WTC11 (cell line): ENCODE measurements around the gene FAM20C. TPM values are rescaled to one million over a fixed set of nuclear protein-coding genes. Genes with fewer than 3 reads are reported as not detected.

Experiments used
- ATAC-seq: fragments of 200-7000 bp; cut with Tn5 transposase; 2 replicates; pipeline ENCODE4 v1.10.0; 2021; ENCODE audit warnings: mild to moderate bottlenecking, moderate library complexity
- CTCF ChIA-PET: fragments of 300-600 bp; sonication (Branson Sonifier 250); formaldehyde crosslinking; loops from one replicate; lab custom pipeline; 2021; ENCODE audit warnings: antibody characterized with exemption; lab: Charles Lee
- POLR2A ChIA-PET: fragments of 350-600 bp; sonication (Branson Sonifier 250); formaldehyde crosslinking; loops from one replicate; lab custom pipeline; 2021; ENCODE audit warnings: antibody characterized with exemption; lab: Charles Lee
- DNase-seq: peaks from one replicate; pipeline ENCODE4 v3.0.0; 2021; ENCODE audit warnings: low spot score
- H3K27ac Mint-ChIP-seq: 2 replicates; pipeline ENCODE4 v1.8.0; 2021; ENCODE audit warnings: mixed read lengths
- H3K27me3 Mint-ChIP-seq: 2 replicates; pipeline ENCODE4 v1.8.0; 2021; ENCODE audit warnings: low read depth, mild to moderate bottlenecking, moderate library complexity, mixed read lengths
- H3K36me3 Mint-ChIP-seq: 2 replicates; pipeline ENCODE4 v1.8.0; 2021; ENCODE audit warnings: mixed read lengths
- H3K4me1 Mint-ChIP-seq: 2 replicates; pipeline ENCODE4 v1.8.0; 2022; ENCODE audit warnings: mixed read lengths
- H3K4me3 Mint-ChIP-seq: 2 replicates; pipeline ENCODE4 v1.8.0; 2021; ENCODE audit warnings: mild to moderate bottlenecking, moderate library complexity, mixed read lengths
- H3K9me3 Mint-ChIP-seq: 2 replicates; pipeline ENCODE4 v1.8.0; 2021; ENCODE audit warnings: mixed read lengths
- CBFB ChIP-seq: sonication (generic); formaldehyde crosslinking; IDR thresholded peaks from 2 replicates; pipeline ENCODE4 v1.8.1; 2022; ENCODE audit warnings: mild to moderate bottlenecking, low read depth, missing genetic modification reagents
- CREB1 ChIP-seq: sonication (generic); formaldehyde crosslinking; IDR thresholded peaks from 2 replicates; pipeline ENCODE4 v1.8.0; 2023; ENCODE audit warnings: mild to moderate bottlenecking, missing genetic modification reagents
- CREM ChIP-seq: sonication (generic); formaldehyde crosslinking; IDR thresholded peaks from 2 replicates; pipeline ENCODE4 v1.8.1; 2022; ENCODE audit warnings: mild to moderate bottlenecking, missing genetic modification reagents, moderate library complexity
- NFATC4 ChIP-seq: fragments of 250-450 bp; sonication (Bioruptor Pico); IDR thresholded peaks from 2 replicates; pipeline ENCODE4 v1.9.0; 2021; ENCODE audit warnings: mild to moderate bottlenecking
- NR2C2 ChIP-seq: sonication (generic); formaldehyde crosslinking; IDR thresholded peaks from 2 replicates; pipeline ENCODE4 v1.8.0; 2022; ENCODE audit warnings: mild to moderate bottlenecking, missing genetic modification reagents
- RELA ChIP-seq: sonication (generic); formaldehyde crosslinking; IDR thresholded peaks from 2 replicates; pipeline ENCODE4 v1.8.1; 2022; ENCODE audit warnings: missing genetic modification reagents, mild to moderate bottlenecking, borderline replicate concordance
- SMAD4 ChIP-seq: sonication (generic); formaldehyde crosslinking; IDR thresholded peaks from 2 replicates; pipeline ENCODE4 v1.8.0; 2022; ENCODE audit warnings: mild to moderate bottlenecking, missing genetic modification reagents
- ZNF138 ChIP-seq: sonication (generic); formaldehyde crosslinking; conservative IDR thresholded peaks from 2 replicates; pipeline ENCODE4 v1.8.1; 2022; ENCODE audit warnings: mild to moderate bottlenecking, moderate library complexity, missing genetic modification reagents
- ZNF219 ChIP-seq: sonication (generic); formaldehyde crosslinking; IDR thresholded peaks from 2 replicates; pipeline ENCODE4 v1.8.0; 2023; ENCODE audit warnings: missing genetic modification reagents, mild to moderate bottlenecking, borderline replicate concordance
- ZNF232 ChIP-seq: sonication (generic); formaldehyde crosslinking; IDR thresholded peaks from 2 replicates; pipeline ENCODE4 v1.8.0; 2022; ENCODE audit warnings: mild to moderate bottlenecking, missing genetic modification reagents
- ZNF317 ChIP-seq: sonication (generic); formaldehyde crosslinking; IDR thresholded peaks from 2 replicates; pipeline ENCODE4 v1.8.1; 2023; ENCODE audit warnings: low read depth, mild to moderate bottlenecking, moderate library complexity, missing genetic modification reagents, borderline replicate concordance
- ZNF396 ChIP-seq: fragments of 250-450 bp; sonication (Bioruptor Pico); IDR thresholded peaks from 2 replicates; pipeline ENCODE4 v1.8.0; 2021; ENCODE audit warnings: mild to moderate bottlenecking, moderate library complexity, borderline replicate concordance
- total RNA-seq: library from RNA; stranded (reverse); gene quantifications from 3 replicates; pipeline ENCODE4 v1.2.3, GENCODE V29; 2021
- TF ChIP-seq, protein P1 (sequence below): sonication (generic); formaldehyde crosslinking; IDR thresholded peaks from 2 replicates; pipeline ENCODE4 v1.8.0; 2022; ENCODE audit warnings: mild to moderate bottlenecking, missing genetic modification reagents
- TF ChIP-seq, protein P2 (sequence below): fragments of 250-450 bp; sonication (Bioruptor Pico); conservative IDR thresholded peaks from 2 replicates; pipeline ENCODE4 v1.9.0; 2021; ENCODE audit warnings: mild to moderate bottlenecking
- TF ChIP-seq, protein P3 (sequence below): sonication (generic); formaldehyde crosslinking; IDR thresholded peaks from 2 replicates; pipeline ENCODE4 v1.8.1; 2023; ENCODE audit warnings: mild to moderate bottlenecking, missing genetic modification reagents
- TF ChIP-seq, protein P4 (sequence below): fragments of 250-450 bp; sonication (Bioruptor Pico); IDR thresholded peaks from 2 replicates; pipeline ENCODE4 v1.9.0; 2021; ENCODE audit warnings: moderate library complexity, mild to moderate bottlenecking, inconsistent platforms, borderline replicate concordance
- TF ChIP-seq, protein P5 (sequence below): sonication (generic); formaldehyde crosslinking; IDR thresholded peaks from 2 replicates; pipeline ENCODE4 v1.8.1; 2023; ENCODE audit warnings: mild to moderate bottlenecking, missing genetic modification reagents, borderline replicate concordance
- TF ChIP-seq, protein P6 (sequence below): sonication (generic); formaldehyde crosslinking; conservative IDR thresholded peaks from 2 replicates; pipeline ENCODE4 v1.8.1; 2023; ENCODE audit warnings: mild to moderate bottlenecking, low read depth, missing genetic modification reagents, moderate library complexity

Gene FAM20C
- total RNA-seq, 1 experiment from 2014 or later: 64.9 TPM

- peaks cover 3% of the 10 kb centered on the region for H3K4me1 Mint-ChIP-seq
- no peak overlapping the region; the same call in 1 of the 2 replicates for H3K27ac Mint-ChIP-seq
- CTCF ChIA-PET: interaction anchor here (0.6 to 1.4 kb wide), 6 partner anchors 17 to 1541 kb away, joined by 3 to 6 read pairs (median 3); no protein-coding TSS in a partner anchor
- DNase-seq (no peak), ATAC-seq (peak; percentile 76)
- no peaks in the 10 kb centered on the region for H3K9me3 Mint-ChIP-seq
- no peak overlapping the region for H3K4me3 Mint-ChIP-seq
- TF ChIP-seq CREM (CRISPR knock-in tag) (no peak), NFATC4 (CRISPR knock-in tag) (no peak), ZNF317 (no peak), ZNF219 (CRISPR knock-in tag) (no peak), CREB1 (CRISPR knock-in tag) (no peak), ZNF396 (no peak), ZNF138 (CRISPR knock-in tag) (no peak), ZNF232 (no peak), CBFB (no peak), SMAD4 (CRISPR knock-in tag) (no peak), RELA (CRISPR knock-in tag) (no peak), NR2C2 (no peak)
- TF ChIP-seq, protein P1, sequence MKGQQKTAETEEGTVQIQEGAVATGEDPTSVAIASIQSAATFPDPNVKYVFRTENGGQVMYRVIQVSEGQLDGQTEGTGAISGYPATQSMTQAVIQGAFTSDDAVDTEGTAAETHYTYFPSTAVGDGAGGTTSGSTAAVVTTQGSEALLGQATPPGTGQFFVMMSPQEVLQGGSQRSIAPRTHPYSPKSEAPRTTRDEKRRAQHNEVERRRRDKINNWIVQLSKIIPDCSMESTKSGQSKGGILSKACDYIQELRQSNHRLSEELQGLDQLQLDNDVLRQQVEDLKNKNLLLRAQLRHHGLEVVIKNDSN (CRISPR knock-in tag): no peak
- TF ChIP-seq, protein P2, sequence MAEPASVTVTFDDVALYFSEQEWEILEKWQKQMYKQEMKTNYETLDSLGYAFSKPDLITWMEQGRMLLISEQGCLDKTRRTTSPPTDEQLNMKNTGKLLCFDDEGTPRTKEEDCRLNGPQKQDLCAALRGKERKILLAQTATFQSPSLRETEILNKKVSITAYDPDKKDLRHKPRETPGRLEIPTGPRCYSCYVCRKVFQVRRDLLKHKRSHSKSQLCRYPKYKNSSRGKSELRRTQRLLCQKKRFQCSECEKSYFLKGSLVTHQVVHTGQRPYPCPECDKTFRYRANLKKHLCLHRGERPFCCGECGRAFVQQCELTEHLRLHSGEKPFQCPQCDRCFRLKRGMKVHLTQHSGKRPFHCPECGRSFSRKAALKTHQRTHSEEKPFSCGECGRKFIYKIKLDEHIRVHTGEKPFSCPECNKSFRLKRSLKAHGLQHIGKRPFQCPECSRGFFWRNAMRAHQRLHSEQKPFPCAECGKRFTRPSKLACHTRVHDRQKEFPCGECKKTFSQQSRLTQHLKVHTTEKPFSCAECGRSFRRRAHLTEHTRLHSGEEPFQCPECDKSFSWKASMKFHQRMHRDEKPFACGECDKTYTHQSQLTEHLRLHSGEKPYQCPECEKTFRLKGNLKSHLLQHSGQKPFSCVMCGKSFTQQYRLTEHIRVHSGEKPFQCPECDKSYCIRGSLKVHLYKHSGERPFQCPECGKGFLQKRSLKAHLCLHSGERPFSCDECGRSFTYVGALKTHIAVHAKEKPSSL (CRISPR knock-in tag): no peak
- TF ChIP-seq, protein P3, sequence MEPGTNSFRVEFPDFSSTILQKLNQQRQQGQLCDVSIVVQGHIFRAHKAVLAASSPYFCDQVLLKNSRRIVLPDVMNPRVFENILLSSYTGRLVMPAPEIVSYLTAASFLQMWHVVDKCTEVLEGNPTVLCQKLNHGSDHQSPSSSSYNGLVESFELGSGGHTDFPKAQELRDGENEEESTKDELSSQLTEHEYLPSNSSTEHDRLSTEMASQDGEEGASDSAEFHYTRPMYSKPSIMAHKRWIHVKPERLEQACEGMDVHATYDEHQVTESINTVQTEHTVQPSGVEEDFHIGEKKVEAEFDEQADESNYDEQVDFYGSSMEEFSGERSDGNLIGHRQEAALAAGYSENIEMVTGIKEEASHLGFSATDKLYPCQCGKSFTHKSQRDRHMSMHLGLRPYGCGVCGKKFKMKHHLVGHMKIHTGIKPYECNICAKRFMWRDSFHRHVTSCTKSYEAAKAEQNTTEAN (CRISPR knock-in tag): no peak
- TF ChIP-seq, protein P4, sequence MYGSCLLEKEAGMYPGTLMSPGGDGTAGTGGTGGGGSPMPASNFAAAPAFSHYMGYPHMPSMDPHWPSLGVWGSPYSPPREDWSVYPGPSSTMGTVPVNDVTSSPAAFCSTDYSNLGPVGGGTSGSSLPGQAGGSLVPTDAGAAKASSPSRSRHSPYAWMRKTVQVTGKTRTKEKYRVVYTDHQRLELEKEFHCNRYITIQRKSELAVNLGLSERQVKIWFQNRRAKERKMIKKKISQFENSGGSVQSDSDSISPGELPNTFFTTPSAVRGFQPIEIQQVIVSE (CRISPR knock-in tag): no peak
- TF ChIP-seq, protein P5, sequence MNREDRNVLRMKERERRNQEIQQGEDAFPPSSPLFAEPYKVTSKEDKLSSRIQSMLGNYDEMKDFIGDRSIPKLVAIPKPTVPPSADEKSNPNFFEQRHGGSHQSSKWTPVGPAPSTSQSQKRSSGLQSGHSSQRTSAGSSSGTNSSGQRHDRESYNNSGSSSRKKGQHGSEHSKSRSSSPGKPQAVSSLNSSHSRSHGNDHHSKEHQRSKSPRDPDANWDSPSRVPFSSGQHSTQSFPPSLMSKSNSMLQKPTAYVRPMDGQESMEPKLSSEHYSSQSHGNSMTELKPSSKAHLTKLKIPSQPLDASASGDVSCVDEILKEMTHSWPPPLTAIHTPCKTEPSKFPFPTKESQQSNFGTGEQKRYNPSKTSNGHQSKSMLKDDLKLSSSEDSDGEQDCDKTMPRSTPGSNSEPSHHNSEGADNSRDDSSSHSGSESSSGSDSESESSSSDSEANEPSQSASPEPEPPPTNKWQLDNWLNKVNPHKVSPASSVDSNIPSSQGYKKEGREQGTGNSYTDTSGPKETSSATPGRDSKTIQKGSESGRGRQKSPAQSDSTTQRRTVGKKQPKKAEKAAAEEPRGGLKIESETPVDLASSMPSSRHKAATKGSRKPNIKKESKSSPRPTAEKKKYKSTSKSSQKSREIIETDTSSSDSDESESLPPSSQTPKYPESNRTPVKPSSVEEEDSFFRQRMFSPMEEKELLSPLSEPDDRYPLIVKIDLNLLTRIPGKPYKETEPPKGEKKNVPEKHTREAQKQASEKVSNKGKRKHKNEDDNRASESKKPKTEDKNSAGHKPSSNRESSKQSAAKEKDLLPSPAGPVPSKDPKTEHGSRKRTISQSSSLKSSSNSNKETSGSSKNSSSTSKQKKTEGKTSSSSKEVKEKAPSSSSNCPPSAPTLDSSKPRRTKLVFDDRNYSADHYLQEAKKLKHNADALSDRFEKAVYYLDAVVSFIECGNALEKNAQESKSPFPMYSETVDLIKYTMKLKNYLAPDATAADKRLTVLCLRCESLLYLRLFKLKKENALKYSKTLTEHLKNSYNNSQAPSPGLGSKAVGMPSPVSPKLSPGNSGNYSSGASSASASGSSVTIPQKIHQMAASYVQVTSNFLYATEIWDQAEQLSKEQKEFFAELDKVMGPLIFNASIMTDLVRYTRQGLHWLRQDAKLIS: no peak
- TF ChIP-seq, protein P6, sequence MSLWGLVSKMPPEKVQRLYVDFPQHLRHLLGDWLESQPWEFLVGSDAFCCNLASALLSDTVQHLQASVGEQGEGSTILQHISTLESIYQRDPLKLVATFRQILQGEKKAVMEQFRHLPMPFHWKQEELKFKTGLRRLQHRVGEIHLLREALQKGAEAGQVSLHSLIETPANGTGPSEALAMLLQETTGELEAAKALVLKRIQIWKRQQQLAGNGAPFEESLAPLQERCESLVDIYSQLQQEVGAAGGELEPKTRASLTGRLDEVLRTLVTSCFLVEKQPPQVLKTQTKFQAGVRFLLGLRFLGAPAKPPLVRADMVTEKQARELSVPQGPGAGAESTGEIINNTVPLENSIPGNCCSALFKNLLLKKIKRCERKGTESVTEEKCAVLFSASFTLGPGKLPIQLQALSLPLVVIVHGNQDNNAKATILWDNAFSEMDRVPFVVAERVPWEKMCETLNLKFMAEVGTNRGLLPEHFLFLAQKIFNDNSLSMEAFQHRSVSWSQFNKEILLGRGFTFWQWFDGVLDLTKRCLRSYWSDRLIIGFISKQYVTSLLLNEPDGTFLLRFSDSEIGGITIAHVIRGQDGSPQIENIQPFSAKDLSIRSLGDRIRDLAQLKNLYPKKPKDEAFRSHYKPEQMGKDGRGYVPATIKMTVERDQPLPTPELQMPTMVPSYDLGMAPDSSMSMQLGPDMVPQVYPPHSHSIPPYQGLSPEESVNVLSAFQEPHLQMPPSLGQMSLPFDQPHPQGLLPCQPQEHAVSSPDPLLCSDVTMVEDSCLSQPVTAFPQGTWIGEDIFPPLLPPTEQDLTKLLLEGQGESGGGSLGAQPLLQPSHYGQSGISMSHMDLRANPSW: no peak
- no peaks in the 10 kb centered on the region for H3K36me3 Mint-ChIP-seq
- POLR2A ChIA-PET: interaction anchor here (0.8 kb wide), 1 partner anchor 11 kb away, joined by 3 read pairs; no protein-coding TSS in a partner anchor
- H3K27me3 Mint-ChIP-seq: no peaks in the 10 kb centered on the region
These were observed 20.9 kb upstream of the FAM20C start for GRCh38 chr7:171364-171904.
